GM18508 (cell line): ENCODE results near the gene CNBD2.
"Not testable (repeated sequence)": the region's sequence is repeated elsewhere in the genome, so short reads cannot be mapped to it uniquely, and the experiment has no call there.

Experiments used
- ATAC-seq: cut with Tn5 transposase; IDR thresholded peaks from one replicate; pipeline ENCODE4 v1.9.1; 2021; ENCODE audit warnings: moderate number of reproducible peaks; ENCODE audit not compliant: insufficient read depth, unreplicated experiment

CNBD2 gene

DNA sequence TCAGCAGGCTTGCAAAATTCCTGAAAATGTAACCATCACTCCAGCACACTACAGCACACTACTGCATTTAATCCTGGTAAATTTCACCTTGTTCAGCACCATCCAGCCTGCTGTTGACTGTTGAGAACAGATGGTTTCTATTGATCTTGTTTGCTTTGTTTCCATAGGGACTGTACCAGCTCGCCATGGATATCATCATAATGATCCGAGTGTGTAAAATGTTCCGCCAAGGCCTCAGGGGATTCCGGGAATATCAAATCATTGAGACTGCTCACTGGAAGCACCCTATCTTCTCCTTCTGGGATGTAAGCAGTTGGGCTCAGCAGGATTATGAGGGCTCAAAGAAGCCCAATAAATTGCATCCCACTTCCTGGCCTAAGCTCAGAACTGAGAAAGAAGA, 4.1 kb downstream of the CNBD2 start:
- ATAC-seq: no peak

DNA sequence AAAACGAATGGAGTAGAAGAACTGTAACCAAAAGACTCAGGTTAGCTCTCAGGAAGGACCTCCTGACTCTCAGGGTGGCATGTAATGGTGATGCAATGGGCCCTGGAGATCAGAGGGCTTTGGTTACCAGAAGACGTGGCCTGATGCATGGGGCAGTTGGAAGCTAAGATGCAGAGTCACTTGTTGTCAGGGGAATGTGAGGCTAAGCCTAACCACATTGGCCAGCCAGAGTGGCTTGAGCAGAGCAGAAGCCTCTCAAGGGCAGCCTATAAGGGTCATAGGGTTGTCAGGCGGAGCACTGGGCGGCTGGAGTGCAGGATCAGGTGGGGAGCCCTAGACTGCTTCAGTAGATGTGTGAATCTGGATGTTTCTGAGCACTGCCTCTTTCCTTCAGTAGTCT, 5.9 kb downstream of the CNBD2 start:
- no peak for ATAC-seq

DNA sequence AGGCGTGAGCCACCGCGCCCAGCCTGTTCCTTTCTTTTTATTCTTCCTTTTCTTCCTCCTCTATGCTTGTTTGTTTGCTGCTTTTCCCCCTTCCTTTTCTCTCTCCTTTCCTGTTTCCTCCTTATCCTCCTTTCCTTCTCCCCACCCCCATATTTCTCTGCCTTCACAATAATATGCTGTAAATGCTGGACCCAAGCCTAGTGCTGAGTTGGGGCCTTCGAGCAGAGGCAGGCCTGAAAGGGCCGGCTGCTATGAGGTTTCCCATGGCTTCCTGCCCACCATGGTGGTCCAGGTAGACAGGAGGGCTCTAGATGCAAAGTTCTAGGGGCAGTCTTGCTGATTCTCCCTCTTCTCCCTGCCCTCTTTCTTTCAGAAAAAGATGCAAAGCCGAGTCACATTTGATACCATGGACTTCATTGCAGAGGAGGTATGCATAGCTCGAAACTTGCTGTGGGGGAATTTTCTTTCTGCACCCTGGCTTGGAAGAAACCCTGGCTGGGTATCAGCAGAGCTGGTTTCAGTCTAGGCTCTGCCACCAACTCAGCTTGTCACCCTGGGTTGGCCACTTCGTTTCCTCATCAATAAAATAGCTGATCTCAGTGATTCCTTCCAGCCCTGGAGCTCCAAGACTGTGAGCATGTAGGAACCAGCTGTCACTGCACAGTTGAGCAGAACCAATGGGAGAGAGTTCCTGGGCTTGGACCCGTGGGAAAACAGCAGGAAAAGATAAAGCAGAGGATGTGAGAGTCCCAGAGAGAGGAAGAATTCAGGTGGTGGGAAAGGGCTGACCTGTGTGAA, 7.4 kb downstream of the CNBD2 start:
- no peak for ATAC-seq

DNA sequence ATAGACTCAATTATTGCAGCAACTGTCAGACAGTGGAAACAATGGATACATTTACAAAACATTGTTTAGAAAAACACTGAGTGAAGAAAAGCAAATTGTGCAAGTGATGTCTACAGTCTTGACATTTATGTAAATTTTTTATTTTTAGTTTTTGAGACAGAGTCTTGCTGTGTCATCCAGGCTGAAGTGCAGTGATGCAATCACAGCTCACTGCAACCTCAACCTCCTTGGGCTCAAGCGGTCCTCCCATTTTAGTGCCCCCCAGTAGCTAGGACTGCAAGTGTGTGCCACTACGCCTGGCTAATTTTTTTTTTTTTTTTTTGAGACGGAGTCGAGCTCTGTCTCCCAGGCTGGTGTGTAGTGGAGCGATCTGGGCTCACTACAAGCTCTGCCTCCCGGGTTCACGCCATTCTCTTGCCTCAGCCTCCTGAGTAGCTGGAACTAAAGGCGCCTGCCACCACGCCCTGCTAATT, 9.7 kb downstream of the CNBD2 start:
- no peak for ATAC-seq

DNA sequence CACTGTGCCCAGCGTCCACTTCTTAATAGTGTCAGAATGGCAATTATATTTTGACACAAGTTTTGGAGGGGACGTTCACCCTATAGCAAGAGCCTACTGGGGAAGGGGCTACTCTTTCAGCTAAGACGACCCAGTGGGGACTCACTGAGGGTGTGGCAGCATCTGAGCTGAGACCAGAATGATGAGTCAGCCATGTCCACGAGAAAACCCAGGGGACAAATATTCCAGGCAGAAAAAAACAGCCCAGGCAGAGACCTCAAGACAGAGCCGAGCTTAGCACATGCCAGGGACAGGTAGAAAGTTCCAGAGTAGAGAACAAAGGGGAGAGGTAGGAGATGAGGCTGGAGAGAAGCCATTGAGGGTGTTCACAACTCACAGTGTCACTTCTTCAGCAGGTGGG, 11.2 kb downstream of the CNBD2 start:
- ATAC-seq: no peak

DNA sequence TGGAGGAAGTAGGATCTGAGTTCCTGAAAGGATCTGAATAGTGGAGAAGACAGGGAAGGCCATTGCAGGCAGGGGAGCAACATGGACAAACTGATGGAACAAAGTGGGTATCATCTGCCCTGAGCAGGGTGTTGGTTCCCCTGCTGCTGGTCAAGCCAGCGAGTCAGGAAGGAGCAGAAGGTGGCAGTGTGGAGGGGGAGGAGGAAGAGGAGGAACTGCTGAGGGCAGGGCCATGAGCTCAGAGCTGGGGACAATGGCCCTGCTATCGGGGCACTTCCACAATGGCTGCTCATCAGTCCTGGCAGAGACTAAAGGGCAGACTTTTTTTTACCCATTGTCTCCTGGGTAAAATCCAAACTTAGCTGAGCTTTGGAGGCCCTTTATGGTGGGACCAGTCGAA, 13.6 kb downstream of the CNBD2 start:
- ATAC-seq: no peak

DNA sequence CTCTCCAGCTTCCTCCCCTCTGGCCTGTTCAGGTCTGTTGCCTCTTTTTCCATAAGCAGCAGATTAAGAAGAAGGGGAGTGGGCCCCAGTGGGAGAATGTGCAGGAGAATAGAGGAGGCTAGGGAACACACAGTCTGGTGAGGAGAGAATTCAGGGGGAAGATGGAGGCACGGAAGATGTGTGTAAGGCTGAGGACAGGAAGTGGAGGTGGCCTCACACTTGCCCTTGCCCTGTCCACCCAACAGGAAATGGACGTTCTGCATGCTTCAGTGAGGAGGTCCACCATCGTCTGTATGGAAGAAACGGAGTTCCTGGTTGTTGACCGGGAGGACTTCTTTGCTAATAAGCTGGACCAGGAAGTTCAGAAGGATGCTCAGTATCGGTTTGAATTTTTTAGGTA, 16.0 kb downstream of the CNBD2 start:
- no peak for ATAC-seq

DNA sequence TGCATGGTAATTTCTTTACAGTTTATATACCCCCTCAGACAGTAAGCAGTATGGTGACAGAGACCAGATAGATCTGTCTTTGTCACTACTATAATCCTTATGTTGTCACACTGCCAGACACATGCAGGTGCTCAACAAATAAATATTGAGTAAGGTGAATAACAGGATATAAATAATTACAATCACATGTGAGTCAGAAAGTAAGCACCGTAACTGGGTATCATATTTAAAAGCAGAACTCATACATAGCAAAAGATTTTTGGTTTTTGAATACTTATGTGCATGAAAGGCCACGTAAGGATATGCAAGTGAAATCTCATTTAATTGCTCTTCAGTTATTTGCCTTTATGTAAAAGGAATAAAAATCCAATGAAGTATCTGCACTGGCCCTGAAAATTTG, 17.4 kb downstream of the CNBD2 start:
- ATAC-seq: no peak

DNA sequence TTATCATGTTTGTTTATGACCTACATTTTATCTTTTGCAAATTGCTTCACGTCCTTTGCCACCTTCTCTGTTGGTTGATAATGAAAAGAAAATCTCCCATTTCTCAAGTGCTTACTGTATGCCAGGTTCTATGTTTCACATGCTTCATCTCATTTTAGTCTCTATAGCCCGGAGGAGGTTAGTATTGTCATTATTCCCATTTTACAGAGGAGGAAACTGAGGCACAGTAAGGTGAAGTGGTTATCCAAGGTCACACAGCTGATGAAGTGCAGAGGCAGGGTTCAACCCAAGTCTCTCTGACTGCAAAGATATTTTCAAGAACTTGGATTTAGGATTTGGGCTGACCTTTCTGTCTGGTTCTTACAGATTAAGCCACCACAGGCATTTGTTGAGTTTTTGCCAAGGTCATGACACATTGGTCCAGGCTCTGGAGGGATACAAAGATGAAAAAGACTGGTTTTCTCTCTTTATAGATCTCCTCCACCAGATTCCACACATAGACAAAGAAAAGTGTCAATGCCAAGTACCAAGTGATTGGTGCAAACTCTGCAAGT, 20.6 kb downstream of the CNBD2 start:
- ATAC-seq: no peak

DNA sequence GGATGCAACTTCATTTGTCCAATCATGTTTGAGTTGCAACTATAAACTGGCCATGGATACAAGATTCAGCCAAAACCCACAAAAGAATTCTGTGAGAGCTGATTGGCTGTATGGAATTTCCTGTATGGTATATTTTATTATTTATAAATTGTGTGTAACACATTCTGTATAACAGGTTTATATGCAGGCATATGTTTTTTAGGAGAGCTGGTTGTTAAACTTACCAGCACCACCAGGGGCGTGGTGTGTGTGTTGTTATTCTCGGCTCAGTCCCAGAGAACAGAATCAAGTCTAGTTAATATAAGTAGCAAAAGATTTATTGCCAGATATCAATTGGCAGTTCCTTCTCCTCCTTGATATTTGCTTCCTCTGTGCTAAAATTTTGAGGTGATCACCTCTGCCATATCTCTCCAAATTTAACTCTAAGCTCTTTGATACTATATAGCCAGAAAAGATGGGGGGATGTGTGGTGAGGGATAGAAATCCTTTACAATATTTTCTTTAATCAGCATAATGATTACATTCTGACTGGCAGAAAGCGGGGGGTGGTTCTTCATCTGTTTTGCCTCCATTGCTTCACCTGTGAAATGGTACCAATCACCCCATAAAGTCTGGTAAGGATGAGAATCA, 22.9 kb downstream of the CNBD2 start:
- no peak for ATAC-seq

DNA sequence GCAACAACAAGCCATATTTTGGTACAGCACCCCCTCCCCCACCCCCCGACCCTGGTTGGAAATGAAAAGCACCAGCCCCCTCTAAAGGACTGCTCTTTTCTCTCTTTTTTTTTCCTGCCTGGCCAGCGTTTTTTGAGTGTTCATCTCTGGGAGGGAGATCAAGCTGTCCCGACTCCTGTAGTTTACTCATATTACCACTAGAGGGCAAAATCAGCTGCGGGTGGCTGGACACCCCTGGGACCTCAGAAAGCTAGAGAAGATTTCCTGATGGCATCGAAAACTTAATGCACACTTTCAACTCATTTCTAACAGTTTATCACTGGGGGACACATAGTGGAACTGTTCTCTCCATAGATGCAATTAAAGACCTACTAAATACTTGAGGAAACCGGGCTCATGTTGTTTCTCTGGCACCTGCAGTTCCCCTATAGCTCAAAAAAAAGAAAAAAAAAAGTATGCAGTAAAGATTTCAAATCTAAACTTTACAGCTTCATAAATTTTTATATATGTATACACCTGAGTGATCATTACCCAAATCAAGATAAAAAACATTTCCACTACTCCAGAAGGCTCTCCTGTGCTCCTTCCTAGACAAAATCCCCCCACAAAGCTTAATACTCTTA, 24.4 kb downstream of the CNBD2 start:
- ATAC-seq: no peak

DNA sequence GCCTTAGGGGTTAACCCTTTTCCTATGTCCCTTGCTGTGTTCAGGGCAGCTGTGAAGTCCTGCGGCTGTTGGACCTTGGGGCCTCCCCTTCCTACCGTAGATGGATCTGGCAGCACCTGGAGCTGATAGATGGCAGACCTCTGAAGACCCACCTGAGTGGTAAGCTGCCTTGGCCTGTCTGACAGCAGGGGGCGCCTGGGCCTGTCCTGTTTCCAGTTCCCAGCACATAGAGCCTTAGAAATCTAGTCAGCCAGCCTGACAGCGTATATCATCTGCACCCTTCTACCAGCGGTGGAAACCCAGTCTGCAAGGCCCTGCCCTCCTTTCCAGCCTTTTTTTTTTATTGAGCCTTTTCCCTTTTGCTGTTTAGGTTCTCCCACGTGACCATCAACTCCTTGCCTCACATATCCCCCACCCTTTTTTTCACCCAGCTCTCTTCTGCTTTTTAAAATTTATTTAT, 26.6 kb downstream of the CNBD2 start:
- ATAC-seq: no peak

DNA sequence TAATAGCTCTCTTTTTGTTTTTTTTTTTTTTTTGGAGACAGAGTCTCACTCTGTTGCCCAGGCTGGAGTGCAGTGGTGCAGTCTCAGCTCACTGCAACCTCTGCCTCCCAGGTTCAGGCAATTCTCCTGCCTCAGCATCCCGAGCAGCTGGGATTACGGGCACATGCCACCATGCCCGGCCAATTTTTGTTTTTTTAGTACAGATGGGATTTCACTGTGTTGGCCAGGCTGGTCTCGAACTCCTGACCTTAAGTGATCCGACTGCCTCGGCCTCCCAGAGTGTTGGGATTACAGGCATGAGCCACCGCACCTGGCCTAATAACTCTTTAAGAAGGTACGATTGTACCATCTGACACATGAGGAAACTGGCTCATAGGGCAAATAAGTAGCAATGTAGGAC, 28.1 kb downstream of the CNBD2 start:
- not testable (repeated sequence) for ATAC-seq

DNA sequence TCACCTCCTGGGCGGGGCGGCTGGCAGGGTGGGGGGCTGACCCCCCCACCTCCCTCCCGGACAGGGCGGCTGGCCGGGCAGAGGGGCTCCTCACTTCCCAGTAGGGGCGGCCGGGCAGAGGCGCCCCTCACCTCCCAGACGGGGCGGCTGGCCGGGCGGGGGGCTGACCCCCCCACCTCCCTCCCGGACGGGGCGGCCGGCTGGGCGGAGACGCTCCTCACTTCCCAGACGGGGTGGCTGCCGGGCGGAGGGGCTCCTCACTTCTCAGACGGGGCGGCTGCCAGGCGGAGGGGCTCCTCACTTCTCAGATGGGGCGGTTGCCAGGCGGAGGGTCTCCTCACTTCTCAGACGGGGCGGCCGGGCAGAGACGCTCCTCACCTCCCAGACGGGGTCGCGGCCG, 32.9 kb downstream of the CNBD2 start:
- ATAC-seq: not testable (repeated sequence)

DNA sequence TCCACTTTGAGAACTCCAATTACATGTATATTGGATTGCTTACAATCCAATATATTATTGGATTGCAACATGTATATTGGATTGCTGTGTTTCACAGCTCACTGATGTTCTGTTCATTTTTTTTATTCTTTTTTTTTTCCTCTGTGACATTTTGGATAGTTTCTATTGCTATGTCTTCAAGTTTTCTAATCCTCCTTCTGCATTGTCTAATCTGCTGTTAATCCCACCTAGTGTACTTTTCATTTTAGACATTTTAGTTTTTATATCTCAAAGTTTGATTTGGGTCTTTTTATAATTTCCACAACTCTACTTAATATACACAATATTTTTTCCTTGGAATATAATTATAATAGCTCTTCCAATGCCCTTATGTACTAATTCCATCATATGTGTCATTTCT, 34.5 kb downstream of the CNBD2 start:
- ATAC-seq: no peak

DNA sequence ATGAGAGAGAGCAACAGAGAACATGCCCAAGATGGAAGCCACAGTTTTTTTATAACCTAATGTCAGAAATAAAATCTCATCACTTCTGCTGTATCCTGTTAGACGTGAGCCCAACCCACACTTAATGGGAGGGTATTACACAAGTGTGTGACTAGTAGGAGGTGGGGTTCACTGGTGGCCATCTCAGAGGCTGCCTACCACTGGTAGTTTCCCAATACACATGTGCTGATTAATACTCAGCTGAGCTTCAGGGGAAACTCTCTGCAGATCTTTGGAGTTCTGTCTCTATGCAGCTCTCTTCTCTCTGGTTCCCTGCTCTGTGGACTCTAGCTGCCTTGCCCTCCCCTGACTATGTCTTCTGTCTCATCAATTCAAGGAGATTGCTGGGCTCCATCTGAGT, 35.7 kb downstream of the CNBD2 start:
- no peak for ATAC-seq

DNA sequence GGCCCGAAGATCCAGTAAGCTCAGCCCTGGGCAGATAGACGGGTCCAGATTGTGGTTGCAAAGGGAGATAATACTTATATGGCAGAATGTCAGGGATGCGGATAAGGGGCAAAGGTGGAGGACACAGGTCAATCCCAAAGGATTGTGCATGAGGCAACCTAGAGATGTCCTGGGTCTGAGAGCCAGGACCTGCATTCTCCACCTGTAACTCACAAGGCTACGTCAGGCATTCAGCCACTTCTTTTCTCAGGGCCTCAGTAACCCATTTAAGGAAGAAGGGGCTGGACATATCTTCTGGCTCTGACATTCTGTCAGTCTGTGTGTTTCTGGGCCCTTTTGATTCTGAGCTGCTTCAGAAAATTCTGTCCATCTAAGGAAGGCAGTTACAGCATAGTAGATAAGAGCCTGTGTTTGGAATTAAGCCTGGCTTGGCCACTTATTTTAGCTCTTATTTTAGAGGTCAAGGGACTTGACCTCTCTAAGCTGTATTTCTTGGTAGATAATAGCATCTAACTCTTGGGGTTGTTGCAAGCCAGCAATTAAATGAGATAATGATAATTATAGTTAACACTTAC, 40.2 kb downstream of the CNBD2 start:
- ATAC-seq: no peak

DNA sequence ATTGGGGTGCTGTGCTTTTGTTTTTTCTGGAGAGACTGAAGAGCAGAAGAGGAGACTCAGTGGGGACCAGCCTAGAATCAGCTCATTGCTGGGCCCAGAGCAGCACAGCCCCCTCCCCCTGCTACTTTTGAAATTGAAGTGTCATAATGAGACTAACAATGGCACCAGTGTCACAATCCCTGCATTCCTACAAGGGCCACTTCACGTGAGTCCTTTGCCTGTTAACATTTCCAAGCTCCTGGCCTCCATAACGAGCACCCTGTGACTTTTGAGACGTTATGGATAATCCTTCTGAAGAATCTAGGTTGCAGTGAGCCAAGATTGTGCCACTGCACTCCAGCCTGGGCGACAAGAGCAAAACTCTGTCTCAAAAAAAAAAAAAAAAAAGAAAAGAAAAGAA, 41.7 kb downstream of the CNBD2 start:
- no peak for ATAC-seq

DNA sequence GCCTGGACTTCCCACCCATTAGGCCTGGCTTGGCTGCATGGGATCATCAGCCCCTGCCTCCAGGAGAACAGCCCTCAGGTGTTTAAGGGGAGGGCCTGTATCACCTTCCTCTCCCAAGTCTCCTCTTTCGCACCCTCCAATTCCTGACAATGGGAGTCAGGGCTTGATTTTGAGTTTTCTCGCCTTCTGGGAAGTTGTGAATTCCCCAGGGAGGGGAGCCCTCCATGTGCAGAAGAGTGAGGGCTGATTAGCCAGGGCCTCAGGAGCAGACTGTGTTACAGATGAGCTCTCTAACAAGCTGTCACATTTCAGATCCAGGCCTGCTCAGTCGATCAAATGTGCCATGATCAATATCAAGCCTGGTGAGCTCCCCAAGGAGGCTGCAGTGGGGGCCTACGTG, 42.4 kb downstream of the CNBD2 start:
- ATAC-seq: no peak

DNA sequence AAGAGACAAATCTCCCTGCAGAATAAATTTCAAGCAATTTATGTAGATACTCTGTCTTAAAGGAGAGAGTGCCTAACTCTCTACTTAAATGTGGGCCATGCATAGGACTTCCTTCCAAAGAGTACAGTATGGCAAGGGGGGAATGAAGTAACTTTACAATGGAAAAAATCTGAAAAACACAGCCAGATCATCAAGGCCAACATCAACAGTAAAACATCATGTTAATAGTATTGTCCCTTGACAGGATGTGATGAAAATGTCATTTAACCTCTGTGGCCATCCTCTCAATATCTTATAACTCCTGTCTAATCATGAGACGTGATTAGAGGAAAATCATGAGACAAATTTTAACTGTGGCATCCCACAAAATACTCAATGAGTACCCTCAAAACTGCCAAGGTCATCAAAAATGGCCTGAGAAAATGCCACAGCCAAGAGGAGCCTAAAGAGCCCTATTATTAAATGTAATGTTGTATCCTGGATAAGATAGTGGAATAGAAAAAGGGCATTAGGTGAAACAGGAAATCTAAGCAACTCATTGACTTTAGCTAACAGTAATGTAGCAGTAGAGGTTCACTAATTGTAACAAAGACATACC, 47.5 kb downstream of the CNBD2 start:
- ATAC-seq: no peak
